D341Med (cell line): ENCODE results near the gene GNG12.
"Not testable (repeated sequence)": the region's sequence is repeated elsewhere in the genome, so short reads cannot be mapped to it uniquely, and the experiment has no call there.

ENCODE experiments used
- DNase-seq: peaks from one replicate; pipeline ENCODE4 v3.0.0; 2012; ENCODE audit warnings: low spot score

GNG12 gene

GRCh38 chr1:67682659-67683197 is 150.5 kb downstream of the GNG12 start:
- no peak for DNase-seq

GRCh38 chr1:67680486-67680885 is 152.8 kb downstream of the GNG12 start:
- no peak for DNase-seq

- DNase-seq, result no peak
These were observed 153.6 kb downstream of the GNG12 start for GRCh38 chr1:67679691-67680090.

GRCh38 chr1:67677930-67678329 is 155.3 kb downstream of the GNG12 start:
- no peak for DNase-seq

- no peak for DNase-seq
These were observed 155.9 kb downstream of the GNG12 start for GRCh38 chr1:67677408-67677807.

DNA sequence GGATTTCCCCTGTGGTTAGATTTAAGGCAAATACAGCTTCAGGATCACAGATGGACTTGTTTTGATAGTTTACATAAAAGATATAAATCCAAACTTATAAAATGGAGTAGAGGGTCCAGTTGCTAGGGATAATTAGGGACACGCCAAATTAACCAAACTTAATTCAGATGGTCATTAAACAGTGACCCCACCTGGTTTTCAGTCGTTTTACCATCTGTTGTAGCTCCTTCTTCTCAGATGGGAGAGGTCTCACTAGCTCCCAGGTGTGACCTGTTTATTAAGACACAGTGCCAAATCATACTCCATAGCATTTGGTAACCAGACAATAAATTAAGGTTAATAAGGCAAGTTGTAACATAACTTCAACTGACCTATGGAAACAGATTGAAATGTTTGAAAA is 156.3 kb downstream of the GNG12 start:
- no peak for DNase-seq

DNA sequence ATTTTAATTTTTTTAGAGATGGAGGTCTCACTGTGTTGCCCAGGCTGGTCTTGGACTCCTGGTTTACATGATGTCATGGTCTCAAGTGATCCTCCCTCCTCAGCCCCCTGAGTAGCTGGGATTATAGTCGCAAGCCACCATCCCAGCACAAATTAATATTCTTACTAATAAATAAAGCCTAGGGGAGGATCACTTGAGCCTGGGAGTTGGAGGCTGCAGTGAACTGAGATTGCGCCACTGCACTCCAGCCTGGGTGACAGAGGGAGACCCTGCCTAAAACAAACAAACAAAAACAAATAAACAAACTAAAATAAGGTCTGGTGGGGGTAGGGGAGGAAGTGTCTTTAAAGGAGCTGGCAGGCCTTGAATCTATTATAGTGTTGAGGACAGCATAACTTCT is 157.0 kb downstream of the GNG12 start:
- no peak for DNase-seq

- DNase-seq, result no peak
These were observed 157.5 kb downstream of the GNG12 start for GRCh38 chr1:67675800-67676199.

DNA sequence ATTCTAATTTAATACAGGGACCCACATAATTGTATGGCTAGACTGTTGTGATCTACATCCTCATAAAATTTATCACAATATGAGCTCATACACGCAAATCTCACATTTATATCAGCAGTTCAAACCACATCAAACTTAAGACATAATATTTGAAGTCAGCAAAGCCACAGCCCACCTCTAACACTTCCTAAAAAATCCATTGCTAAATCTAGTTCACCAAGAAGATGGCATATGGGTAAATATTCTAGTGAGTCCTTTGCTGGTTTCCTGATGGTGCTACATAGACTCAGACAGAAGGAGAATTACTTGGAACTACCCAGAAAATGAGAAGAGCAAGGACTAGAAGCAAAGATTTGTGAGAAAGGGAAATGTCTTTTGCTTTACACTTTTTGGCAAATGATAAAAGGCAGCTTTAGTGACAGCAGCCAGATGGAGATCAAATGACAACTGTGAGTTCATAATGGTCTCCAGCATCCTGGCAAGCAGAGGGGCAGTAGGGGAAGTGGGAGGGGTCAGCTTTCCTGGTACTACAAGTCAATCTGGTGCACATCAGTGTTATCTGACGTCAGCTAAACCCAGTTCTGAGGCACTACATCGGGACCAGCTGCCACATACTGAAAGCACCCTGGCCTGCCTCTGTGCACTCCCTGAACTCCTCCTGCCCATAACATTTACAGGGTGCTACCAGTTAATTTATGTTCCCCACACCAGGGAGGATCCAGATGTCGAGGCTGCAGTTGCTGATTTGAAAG is 158.8 kb downstream of the GNG12 start:
- no peak for DNase-seq

DNA sequence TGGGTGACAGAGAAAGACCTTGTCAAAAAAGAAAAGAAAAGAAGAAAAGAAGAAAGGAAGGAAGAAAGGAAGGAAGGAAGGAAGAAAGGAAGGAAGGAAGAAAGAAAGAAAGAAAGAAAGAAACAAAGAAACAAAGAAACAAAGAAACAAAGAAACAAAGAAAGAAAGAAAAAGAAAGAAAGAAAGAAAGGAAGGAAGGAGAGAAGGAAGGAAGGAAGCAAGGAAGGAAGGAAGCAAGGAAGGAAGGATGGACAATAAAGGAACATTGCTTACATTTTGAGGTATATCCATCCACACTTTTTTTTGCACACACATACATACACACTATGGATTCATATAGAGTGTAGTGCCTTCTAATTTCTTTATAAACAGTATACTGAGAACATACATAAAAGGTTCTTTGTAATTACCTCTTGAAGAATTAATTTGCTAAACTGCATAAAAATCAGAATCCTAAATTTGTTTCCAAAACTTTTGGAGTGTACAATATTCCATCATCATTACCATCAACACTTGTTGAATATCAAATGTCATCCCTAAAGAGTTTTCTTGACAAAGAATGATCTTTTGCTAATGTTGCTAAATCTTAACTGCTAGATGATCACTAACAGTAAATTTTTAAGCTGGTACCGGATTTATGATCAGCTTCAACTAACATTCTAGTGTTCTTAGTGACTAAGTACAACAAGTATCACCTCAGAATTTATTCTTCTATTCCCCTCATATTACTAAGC is 159.6 kb downstream of the GNG12 start:
- no peak for DNase-seq

- DNase-seq, result no peak
These were observed 160.9 kb downstream of the GNG12 start for GRCh38 chr1:67672260-67672803.

DNA sequence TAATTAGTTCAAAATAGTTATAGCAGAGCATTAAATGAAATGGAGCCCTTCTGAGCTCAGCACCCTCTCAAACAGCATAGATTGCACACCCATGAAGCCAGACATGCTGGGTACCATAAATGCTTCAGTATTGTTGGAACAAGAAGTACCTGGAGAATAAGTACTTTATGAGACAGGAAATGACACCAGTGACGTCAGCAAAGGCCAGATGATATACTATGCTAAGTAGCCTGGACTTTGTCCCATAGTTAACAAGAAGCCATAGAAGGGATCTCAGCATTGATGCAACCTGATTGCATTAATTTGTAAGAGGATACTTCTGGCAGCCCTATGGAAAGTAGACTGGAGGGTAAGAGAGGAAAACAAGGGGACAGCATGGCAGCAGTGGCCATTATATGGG is 164.6 kb downstream of the GNG12 start:
- DNase-seq, result no peak

DNA sequence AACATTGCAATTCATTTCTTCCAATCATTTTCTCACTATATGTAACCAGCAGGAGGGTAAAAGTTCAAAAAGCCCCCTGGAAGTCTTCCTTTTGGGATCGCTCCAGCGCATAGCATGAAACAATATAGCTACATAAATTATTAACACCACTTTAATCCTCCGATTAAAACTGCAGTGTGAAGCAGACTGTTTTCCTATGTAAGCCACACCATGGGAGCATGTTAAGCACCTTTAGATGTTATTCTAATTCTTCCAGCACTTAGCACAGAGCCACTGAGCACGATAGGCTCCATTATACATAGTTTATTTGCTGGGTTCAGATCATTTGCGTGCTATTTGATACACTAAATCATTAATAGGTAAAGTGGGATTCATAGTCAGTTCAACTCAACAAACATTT is 166.6 kb downstream of the GNG12 start:
- DNase-seq, result peak; percentile 57

DNA sequence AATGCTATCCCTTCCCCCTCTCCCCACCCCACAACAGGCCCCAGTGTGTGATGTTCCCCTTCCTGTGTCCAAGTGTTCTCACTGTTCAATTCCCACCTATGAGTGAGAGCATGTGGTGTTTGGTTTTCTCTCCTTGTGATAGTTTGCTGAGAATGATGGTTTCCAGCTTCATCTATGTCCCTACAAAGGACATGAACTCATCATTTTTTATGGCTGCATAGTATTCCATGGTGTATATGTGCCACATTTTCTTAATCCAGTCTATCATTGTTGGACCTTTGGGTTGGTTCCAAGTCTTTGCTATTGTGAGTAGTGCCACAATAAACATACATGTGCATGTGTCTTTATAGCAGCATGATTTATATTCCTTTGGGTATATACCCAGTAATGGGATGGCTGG is 168.0 kb downstream of the GNG12 start:
- DNase-seq, result not testable (repeated sequence)

DNA sequence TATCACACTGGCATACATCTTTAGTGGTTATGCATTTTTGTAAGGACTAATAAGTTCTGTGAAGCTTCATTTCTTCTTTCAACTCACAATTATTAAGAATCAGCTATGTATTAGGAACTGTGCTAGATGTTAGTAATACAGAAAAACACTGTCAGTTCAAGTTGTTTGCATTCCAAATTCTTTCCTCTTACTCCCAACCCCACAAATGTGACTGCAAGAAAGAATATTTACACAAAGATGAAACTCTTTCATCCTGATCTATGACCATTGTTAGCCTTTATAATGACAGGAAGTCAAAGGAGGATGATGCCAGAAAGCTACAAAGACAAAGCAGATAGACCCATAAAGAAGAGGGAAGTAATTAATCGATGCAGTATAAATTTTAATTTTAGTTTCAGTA is 169.2 kb downstream of the GNG12 start:
- no peak for DNase-seq

GRCh38 chr1:67662884-67663283 is 170.4 kb downstream of the GNG12 start:
- DNase-seq, result no peak

DNA sequence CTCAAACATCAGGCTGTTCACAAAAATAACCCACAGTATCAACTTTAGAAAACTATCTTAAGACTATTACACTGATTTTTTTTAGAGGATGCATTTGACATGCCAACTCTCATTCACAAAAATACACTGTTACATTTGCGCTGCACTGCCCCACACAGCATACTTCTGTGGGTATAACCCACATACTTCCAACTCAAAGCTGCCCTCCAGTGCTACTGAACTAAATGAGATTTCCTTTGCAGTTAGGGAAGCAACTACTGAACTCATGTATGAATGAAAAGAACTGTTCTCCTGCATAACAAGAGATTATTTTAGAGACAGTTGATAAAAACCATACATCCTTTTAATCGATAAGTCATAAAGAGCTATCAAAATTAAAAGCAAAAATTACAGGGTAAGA is 174.0 kb downstream of the GNG12 start:
- DNase-seq, result no peak

- not testable (repeated sequence) for DNase-seq
These were observed 176.1 kb downstream of the GNG12 start for GRCh38 chr1:67657152-67657551.

DNA sequence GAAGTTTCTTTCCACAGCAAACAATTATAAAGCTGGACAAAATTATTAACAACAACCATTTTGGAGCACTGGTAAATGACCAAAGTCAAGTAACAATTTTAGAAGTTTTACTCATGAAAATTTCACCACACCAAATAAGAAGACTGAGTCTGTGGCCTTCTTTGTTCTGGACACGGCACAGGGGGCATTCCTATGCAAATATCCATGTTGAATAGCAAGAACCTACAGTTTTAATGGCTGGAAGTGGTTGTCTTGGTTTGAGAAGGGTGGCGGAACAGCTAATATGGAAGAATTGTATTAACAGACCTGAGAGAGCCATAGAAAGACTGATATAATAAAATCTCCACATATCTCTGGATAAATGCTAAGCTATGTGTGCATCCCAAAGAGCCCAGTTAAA is 177.7 kb downstream of the GNG12 start:
- DNase-seq, result no peak

- DNase-seq, result no peak
These were observed 180.0 kb downstream of the GNG12 start for GRCh38 chr1:67653304-67653703.

- DNase-seq, result no peak
These were observed 180.5 kb downstream of the GNG12 start for GRCh38 chr1:67652800-67653199.
